ENCODE data around the gene DPYSL3.

DNA sequence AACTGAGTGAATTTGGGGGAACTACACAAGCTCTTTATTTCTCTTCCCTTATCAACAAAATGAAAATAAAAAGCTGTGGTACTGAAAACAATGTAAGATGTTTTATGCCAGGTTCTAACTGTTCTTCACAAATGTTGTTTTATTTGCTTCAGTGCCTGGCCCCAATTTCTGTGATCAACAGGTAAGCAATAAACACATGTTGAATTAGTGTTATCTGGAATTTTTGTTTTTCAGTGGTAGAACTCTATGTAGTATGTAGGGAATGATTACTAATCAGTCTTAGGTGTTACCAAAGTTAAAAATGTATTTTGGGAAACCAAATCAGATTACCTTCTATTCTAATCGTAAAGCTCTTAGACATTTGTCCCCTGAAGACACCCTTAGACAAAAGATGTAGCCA, 7.5 kb upstream of the DPYSL3 start:
- TF ChIP-seq, protein P1, sequence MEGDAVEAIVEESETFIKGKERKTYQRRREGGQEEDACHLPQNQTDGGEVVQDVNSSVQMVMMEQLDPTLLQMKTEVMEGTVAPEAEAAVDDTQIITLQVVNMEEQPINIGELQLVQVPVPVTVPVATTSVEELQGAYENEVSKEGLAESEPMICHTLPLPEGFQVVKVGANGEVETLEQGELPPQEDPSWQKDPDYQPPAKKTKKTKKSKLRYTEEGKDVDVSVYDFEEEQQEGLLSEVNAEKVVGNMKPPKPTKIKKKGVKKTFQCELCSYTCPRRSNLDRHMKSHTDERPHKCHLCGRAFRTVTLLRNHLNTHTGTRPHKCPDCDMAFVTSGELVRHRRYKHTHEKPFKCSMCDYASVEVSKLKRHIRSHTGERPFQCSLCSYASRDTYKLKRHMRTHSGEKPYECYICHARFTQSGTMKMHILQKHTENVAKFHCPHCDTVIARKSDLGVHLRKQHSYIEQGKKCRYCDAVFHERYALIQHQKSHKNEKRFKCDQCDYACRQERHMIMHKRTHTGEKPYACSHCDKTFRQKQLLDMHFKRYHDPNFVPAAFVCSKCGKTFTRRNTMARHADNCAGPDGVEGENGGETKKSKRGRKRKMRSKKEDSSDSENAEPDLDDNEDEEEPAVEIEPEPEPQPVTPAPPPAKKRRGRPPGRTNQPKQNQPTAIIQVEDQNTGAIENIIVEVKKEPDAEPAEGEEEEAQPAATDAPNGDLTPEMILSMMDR (IDR thresholded peaks at IDR 0.05; ENCODE audit: low read depth, low read length): no peak
- TF ChIP-seq POLR2A (IDR thresholded peaks at IDR 0.05; ENCODE audit: extremely low read depth, insufficient read length): no peak

All from NB4 (cell line).